ENCODE measurements around the gene PSMB3.

DNA sequence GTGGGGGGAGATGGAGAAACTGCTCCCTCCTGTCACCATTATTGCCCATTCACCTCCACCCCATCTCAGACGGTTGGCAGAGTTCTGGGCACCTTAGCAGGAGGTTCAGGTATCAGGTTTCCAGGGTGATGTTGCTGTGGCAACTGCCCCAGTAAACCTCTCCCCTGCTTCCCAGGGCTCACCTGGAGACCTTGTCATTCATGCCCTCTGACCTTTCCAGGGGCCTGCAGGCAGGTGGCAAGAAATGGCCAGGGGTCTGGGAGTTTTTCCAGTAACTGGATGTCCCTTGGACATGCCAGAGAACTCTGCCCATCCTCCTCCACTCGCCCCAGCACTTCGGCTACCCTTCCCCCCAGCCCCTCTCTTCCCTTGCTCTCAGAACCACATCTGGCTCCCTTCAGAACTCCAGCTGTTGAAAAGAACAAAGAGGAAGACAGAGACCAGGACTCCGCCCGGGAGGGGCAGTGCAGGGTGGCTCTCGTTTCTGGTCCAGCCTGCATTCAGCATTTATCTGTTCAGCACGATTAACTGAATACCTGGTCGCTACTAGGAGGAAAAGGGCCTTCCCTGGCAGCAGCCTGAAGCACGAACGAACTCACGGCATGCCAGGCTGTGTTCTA is 39.0 kb upstream of the PSMB3 start:
- TF ChIP-seq, protein P1, sequence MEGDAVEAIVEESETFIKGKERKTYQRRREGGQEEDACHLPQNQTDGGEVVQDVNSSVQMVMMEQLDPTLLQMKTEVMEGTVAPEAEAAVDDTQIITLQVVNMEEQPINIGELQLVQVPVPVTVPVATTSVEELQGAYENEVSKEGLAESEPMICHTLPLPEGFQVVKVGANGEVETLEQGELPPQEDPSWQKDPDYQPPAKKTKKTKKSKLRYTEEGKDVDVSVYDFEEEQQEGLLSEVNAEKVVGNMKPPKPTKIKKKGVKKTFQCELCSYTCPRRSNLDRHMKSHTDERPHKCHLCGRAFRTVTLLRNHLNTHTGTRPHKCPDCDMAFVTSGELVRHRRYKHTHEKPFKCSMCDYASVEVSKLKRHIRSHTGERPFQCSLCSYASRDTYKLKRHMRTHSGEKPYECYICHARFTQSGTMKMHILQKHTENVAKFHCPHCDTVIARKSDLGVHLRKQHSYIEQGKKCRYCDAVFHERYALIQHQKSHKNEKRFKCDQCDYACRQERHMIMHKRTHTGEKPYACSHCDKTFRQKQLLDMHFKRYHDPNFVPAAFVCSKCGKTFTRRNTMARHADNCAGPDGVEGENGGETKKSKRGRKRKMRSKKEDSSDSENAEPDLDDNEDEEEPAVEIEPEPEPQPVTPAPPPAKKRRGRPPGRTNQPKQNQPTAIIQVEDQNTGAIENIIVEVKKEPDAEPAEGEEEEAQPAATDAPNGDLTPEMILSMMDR (conservative IDR thresholded peaks at IDR 0.05 in 1 of 2, IDR thresholded peaks at IDR 0.05 in 1 of 2; ENCODE audit: extremely low read depth in 1 of 2, insufficient read depth in 1 of 2, low read depth in 1 of 2, low read length in 2 of 2) = no peak
- no peak for TF ChIP-seq EZH2 (IDR thresholded peaks at IDR 0.05; ENCODE audit: borderline replicate concordance, low read length)
